Activated T-cell treated with anti-CD3 and anti-CD28 coated beads, Interleukin-2, amount 50 U/mL, for 24 hours (primary cell): ENCODE measurements around the gene TRIM17.

Source experiments
- DNase-seq: peaks from one replicate; pipeline ENCODE4 v3.0.0-alpha.2; 2020
- H3K27ac Mint-ChIP-seq: 2 replicates; pipeline ENCODE4 v1.8.0; 2020; ENCODE audit warnings: mild to moderate bottlenecking, mixed read lengths
- H3K27me3 Mint-ChIP-seq: 2 replicates; pipeline ENCODE4 v1.8.0; 2020; ENCODE audit warnings: mixed read lengths
- H3K36me3 Mint-ChIP-seq: 2 replicates; pipeline ENCODE4 v1.8.0; 2020; ENCODE audit warnings: low read depth, mixed read lengths
- H3K4me1 Mint-ChIP-seq: 2 replicates; pipeline ENCODE4 v1.8.0; 2020; ENCODE audit warnings: low read depth, mixed read lengths
- H3K4me3 Mint-ChIP-seq: 2 replicates; pipeline ENCODE4 v1.8.0; 2020; ENCODE audit warnings: mild to moderate bottlenecking, moderate library complexity, mixed read lengths
- H3K9me3 Mint-ChIP-seq: 2 replicates; pipeline ENCODE4 v1.8.0; 2020; ENCODE audit warnings: mixed read lengths

TRIM17 gene

DNA sequence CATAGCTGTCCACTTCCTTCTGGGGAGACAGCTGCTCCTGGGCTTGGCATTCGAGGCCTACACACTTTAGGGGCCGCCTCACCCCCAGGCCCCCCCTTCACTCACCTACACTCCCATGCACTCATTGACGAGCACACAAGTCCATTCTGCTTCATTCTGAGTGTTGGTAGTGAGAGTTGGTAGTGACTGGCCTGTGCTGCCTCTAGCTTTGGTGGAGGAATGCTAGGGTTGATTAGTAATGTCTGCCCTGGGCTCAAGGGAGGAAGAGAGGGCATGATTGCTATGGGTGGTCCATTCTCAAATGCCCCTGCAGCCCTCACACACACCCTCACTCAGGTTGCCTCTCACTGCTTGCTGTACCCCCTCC, 40.4 kb downstream of the TRIM17 start:
- DNase-seq: no peak
- H3K27ac Mint-ChIP-seq: no peak overlapping the region
- H3K4me3 Mint-ChIP-seq: no peak overlapping the region
- H3K27me3 Mint-ChIP-seq: peaks cover 18% of the 10 kb centered on the region
- peaks cover 8% of the 10 kb centered on the region for H3K4me1 Mint-ChIP-seq
- H3K9me3 Mint-ChIP-seq: no peaks in the 10 kb centered on the region
- H3K36me3 Mint-ChIP-seq: no peaks in the 10 kb centered on the region

DNA sequence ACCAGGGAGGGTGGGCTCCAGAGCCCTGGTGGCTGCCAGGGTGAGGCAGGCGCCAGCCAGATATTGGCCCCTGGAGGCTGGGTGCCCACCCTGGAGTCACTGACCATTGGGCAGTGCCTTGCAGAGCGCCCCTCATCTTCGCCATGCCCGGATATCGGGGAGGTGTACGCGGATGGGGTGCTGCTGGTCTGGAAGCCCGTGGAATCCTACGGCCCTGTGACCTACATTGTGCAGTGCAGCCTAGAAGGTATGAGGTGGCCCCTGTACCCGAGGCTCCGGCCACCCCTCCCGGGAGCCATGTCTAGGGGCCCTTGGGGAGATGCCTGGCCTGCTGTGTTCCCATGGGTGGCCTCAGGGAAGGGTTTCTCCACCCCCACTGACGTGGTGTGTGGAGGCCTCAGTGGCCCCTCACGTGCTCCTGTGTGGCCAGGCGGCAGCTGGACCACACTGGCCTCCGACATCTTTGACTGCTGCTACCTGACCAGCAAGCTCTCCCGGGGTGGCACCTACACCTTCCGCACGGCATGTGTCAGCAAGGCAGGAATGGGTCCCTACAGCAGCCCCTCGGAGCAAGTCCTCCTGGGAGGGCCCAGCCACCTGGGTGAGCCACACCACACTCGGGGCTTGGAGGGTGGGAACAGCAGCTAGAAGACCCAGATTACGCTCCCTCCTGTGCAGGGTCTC, 40.9 kb downstream of the TRIM17 start:
- H3K4me3 Mint-ChIP-seq: no peak overlapping the region
- H3K4me1 Mint-ChIP-seq: peaks cover 8% of the 10 kb centered on the region
- no peaks in the 10 kb centered on the region for H3K36me3 Mint-ChIP-seq
- peaks cover 18% of the 10 kb centered on the region for H3K27me3 Mint-ChIP-seq
- no peak for DNase-seq
- H3K9me3 Mint-ChIP-seq: no peaks in the 10 kb centered on the region
- no peak overlapping the region for H3K27ac Mint-ChIP-seq

DNA sequence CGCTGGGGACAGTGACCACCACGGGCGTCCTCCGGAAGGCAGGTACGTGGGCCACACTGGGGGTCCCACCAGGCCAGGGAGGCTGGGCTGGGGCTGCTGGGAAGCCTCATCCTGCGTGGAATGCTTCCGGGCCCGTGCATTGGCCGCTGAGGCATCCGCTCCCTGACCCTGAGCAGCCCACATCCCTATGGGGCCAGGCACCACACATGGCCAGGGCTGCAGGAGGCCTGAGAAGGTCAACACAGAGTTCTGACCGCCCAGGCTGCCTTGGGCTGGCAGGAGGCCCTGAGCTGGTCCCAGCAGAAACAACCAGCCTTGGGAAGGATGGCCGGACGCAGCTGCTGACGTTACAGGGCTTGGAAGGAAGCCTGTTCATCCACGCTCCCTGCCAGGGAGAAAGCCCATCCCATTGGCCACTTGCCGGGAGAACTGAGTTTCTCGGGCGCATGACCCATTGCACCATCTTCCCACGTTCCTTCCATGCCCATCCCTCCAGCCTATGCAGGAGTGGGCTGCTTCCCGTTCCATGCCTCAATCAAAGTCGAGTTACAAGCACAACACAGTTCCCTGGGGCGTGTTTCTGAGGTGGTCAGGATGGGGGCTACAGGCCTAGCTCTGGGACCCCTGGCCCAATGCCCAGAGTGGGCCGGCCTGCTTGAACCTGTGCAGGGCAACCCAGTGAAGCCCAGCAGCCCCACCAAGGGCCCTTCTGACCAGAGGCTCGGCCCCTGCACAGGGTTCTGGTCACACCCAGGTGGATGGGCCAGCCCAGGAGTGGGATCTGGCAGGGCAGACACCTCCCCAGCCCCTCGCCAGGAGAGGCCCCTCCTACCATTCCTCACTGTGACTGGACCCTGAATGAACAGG, 41.7 kb downstream of the TRIM17 start:
- DNase-seq: no peak
- Mint-ChIP-seq H3K27ac (no peak overlapping the region), H3K4me3 (no peak overlapping the region), H3K9me3 (no peaks in the 10 kb centered on the region), H3K36me3 (no peaks in the 10 kb centered on the region), H3K4me1 (peaks cover 8% of the 10 kb centered on the region), H3K27me3 (peaks cover 13% of the 10 kb centered on the region)

DNA sequence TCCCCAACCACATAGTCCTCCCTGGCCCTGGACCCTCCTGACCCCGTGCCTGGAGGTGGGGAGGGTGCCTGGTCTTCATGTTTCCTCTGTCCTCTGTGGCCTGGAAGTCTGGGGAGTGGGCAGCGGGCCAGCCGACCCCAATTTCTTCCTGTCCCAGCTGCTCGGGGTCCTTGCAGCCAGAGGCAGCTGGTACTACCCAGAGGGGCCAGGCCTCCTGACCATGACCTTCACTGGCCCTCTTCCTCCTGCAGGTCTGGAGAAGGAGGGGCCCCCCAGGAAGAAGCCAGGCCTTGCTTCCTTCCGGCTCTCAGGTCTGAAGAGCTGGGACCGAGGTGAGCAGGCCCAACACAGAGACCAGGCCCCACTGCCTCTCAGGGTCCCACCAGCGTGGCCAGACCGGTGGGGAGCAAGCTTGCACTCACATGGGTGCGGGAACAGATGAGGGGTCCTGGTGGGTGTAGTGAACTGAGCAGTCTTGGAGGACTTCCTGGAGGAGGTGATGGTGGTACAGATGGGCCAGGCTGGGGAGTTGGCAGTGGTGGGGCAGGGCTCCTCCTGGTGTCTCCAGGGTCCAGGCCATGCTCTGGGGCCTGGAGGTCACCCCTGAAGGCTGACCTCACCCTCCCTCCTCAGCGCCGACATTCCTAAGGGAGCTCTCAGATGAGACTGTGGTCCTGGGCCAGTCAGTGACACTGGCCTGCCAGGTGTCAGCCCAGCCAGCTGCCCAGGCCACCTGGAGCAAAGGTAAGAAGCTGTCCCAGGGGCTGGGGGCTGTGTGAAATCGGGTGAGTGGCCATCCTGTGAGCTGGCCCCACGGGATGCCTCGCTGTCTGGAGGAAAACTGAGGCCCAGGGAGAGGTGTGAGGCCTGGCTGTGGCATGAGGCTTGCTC, 42.7 kb downstream of the TRIM17 start:
- Mint-ChIP-seq H3K4me1 (peaks cover 4% of the 10 kb centered on the region), H3K9me3 (no peaks in the 10 kb centered on the region), H3K4me3 (no peak overlapping the region), H3K27ac (no peak overlapping the region), H3K36me3 (no peaks in the 10 kb centered on the region), H3K27me3 (peaks cover 5% of the 10 kb centered on the region)
- DNase-seq: no peak

DNA sequence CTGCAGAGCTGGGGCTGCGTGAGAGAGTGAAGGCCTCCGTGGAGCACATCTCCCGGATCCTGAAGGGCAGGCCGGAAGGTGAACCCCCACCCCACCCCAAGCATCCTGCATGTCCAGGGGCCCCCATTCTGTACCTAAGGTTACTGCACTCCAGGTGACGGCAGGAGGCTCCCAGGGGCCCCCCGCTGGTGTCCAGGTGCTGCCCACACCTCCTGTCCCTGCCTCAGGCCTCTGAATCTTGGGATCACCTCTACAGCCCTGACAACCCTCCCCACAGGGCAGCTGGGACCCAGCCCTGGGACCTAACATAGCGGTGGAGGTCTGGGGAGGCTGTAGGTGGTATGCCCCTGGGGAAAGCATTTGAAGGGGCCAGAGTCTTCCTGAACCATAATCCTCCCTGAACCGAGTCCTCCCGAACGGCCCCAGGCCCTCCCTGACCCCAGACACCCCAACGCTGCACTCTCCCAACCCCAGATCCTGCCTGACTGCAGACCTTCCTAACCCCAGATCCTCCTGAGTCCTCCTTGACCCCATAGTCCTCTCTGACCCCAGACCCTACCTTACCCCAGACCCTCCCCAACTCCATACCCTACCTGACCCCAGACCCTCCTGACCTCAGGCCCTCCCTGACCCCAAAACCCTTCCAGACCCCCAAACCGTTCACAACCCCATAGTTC, 43.5 kb downstream of the TRIM17 start:
- no peaks in the 10 kb centered on the region for H3K36me3 Mint-ChIP-seq
- no peak overlapping the region for H3K27ac Mint-ChIP-seq
- DNase-seq: no peak
- H3K27me3 Mint-ChIP-seq: no peaks in the 10 kb centered on the region
- H3K9me3 Mint-ChIP-seq: no peaks in the 10 kb centered on the region
- H3K4me3 Mint-ChIP-seq: no peak overlapping the region
- H3K4me1 Mint-ChIP-seq: no peaks in the 10 kb centered on the region

DNA sequence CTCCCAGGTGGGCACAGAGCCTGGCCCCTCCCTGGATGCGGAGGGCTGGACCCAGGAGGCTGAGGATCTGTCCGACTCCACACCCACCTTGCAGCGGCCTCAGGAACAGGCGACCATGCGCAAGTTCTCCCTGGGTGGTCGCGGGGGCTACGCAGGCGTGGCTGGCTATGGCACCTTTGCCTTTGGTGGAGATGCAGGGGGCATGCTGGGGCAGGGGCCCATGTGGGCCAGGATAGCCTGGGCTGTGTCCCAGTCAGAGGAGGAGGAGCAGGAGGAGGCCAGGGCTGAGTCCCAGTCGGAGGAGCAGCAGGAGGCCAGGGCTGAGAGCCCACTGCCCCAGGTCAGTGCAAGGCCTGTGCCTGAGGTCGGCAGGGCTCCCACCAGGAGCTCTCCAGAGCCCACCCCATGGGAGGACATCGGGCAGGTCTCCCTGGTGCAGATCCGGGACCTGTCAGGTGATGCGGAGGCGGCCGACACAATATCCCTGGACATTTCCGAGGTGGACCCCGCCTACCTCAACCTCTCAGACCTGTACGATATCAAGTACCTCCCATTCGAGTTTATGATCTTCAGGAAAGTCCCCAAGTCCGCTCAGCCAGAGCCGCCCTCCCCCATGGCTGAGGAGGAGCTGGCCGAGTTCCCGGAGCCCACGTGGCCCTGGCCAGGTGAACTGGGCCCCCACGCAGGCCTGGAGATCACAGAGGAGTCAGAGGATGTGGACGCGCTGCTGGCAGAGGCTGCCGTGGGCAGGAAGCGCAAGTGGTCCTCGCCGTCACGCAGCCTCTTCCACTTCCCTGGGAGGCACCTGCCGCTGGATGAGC, 44.3 kb downstream of the TRIM17 start:
- Mint-ChIP-seq H3K36me3 (no peaks in the 10 kb centered on the region), H3K4me1 (no peaks in the 10 kb centered on the region), H3K4me3 (no peak overlapping the region), H3K27me3 (no peaks in the 10 kb centered on the region), H3K27ac (no peak overlapping the region), H3K9me3 (no peaks in the 10 kb centered on the region)
- no peak for DNase-seq

DNA sequence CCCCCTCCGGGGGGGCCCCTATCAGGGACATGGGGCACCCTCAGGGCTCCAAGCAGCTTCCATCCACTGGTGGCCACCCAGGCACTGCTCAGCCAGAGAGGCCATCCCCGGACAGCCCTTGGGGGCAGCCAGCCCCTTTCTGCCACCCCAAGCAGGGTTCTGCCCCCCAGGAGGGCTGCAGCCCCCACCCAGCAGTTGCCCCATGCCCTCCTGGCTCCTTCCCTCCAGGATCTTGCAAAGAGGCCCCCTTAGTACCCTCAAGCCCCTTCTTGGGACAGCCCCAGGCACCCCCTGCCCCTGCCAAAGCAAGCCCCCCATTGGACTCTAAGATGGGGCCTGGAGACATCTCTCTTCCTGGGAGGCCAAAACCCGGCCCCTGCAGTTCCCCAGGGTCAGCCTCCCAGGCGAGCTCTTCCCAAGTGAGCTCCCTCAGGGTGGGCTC, 44.9 kb downstream of the TRIM17 start:
- H3K9me3 Mint-ChIP-seq: no peaks in the 10 kb centered on the region
- no peak overlapping the region for H3K4me3 Mint-ChIP-seq
- H3K27ac Mint-ChIP-seq: no peak overlapping the region
- H3K27me3 Mint-ChIP-seq: no peaks in the 10 kb centered on the region
- no peak for DNase-seq
- H3K36me3 Mint-ChIP-seq: no peaks in the 10 kb centered on the region
- H3K4me1 Mint-ChIP-seq: no peaks in the 10 kb centered on the region

DNA sequence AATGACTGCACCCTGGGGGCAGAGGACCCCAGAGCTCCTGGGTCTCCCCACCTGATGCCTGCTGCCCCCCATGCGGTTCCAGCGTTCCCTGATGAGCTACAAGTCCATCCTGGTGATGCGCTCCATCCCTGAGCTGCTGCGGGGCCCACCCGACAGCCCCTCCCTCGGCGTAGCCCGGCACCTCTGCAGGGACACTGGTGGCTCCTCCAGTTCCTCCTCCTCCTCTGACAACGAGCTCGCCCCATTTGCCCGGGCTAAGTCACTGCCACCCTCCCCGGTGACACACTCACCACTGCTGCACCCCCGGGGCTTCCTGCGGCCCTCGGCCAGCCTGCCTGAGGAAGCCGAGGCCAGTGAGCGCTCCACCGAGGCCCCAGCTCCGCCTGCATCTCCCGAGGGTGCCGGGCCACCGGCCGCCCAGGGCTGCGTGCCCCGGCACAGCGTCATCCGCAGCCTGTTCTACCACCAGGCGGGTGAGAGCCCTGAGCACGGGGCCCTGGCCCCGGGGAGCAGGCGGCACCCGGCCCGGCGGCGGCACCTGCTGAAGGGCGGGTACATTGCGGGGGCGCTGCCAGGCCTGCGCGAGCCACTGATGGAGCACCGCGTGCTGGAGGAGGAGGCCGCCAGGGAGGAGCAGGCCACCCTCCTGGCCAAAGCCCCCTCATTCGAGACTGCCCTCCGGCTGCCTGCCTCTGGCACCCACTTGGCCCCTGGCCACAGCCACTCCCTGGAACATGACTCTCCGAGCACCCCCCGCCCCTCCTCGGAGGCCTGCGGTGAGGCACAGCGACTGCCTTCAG, 45.5 kb downstream of the TRIM17 start:
- Mint-ChIP-seq H3K9me3 (no peaks in the 10 kb centered on the region), H3K4me1 (no peaks in the 10 kb centered on the region), H3K36me3 (no peaks in the 10 kb centered on the region), H3K27ac (no peak overlapping the region), H3K4me3 (no peak overlapping the region), H3K27me3 (no peaks in the 10 kb centered on the region)
- DNase-seq: no peak

DNA sequence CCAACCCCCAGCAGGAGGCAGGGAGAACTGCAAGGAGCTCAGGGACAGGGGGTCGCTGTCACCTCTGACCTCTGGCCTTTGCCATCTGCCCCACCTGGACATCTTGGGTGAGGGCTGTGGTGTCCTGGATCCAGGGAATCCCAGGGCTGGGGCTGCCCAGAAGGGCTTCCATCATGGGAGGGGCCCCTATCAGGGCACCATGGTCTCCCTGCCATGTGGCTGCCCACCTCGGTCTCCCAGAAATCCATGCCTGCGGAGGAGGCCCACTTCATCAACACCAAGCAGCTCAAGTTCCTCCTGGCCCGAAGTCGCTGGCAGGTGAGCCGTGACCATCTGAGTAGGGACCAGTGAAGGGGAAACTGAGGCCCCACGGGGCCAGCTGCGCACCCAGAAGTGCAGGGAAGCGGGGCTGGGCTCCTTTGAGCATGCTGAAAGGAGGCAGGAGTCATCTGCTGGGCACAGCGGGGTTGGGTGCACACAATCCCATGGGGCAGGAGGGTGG, 46.2 kb downstream of the TRIM17 start:
- no peak for DNase-seq
- no peak overlapping the region for H3K27ac Mint-ChIP-seq

DNA sequence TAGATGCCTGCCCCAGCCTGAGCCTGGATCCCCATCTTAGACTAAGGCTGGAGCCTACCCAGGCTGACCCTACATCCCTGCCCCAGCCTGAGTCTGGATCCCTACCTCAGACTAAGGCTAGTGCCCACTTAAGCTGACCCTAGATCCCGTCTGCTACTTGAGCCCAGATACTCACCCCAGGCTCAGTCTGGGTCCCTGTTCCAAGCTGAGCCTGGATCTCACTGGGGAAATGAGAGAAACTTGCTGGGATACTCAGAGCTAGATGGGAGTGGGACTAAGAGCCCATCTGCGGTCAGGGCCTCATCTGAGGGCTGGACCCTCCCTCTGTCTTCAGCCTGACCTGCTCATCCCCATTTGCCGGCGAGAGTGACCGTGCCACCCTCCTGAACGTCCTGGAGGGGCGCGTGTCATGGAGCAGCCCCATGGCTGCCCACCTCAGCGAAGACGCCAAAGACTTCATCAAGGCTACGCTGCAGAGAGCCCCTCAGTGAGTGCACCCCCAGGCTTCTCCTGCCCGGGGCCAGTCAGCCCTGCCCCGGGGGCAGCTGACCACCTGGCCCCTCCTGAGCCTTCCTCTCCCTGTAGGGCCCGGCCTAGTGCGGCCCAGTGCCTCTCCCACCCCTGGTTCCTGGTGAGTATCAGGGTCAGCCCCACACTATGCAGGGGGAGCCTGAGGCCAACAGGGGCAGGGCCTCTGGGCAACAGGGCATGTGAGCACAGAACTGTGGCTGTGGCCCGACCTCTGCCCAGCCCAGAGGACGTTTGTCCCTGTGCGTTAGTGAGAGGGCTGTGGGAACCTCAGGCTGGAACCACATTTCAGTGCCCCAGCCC, 46.8 kb downstream of the TRIM17 start:
- Mint-ChIP-seq H3K27ac (no peak overlapping the region), H3K4me3 (no peak overlapping the region), H3K27me3 (no peaks in the 10 kb centered on the region), H3K4me1 (no peaks in the 10 kb centered on the region), H3K36me3 (no peaks in the 10 kb centered on the region), H3K9me3 (no peaks in the 10 kb centered on the region)
- DNase-seq: no peak

More for the DNA sequence above, 46.2 kb downstream of the TRIM17 start:
- Mint-ChIP-seq H3K4me1 (no peaks in the 10 kb centered on the region), H3K9me3 (no peaks in the 10 kb centered on the region), H3K27me3 (no peaks in the 10 kb centered on the region), H3K4me3 (no peak overlapping the region), H3K36me3 (no peaks in the 10 kb centered on the region)

DNA sequence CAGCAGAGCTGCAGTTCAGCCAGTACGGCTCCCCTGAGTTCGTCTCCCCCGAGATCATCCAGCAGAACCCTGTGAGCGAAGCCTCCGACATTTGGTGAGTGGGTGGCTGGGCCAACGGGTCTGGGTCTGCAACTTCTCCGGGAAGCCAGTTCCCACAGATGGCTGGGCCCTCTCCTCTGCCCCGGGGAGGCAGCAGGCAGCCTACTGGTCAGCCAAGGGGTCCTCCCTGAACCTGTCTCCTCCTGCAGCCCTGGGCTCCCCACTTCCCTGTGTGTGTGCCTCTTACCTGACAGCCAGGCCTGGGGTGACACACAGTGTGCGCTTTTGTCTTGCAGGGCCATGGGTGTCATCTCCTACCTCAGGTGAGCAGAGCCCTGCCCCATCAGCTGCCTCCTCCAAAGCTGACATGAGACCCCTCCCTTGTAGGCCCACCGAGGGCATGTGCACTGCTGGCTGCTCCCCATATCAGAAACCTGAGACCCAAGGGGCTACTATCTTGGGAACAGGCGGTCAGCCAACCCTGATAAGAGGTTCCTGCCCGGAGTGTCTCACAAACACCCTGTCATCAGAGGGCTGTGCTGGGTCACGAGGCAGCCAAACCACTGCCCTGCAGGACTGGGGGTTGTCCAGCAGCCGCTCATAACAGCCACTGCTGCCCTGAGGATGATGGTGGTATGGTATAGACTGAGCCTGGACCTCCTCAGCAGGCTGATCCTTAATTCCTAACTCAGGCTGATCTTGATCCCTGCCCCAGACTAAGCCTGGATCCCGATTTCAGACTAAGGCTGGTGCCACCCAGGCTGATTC, 47.7 kb downstream of the TRIM17 start:
- H3K27ac Mint-ChIP-seq: no peak overlapping the region
- H3K36me3 Mint-ChIP-seq: no peaks in the 10 kb centered on the region
- no peak overlapping the region for H3K4me3 Mint-ChIP-seq
- no peak for DNase-seq
- no peaks in the 10 kb centered on the region for H3K27me3 Mint-ChIP-seq
- H3K9me3 Mint-ChIP-seq: no peaks in the 10 kb centered on the region
- H3K4me1 Mint-ChIP-seq: no peaks in the 10 kb centered on the region
